GM21528 (cell line): ENCODE measurements around the gene TTN.
"Not testable (repeated sequence)": the region's sequence is repeated elsewhere in the genome, so short reads cannot be mapped to it uniquely, and the experiment has no call there.

Experiments used
- ATAC-seq: cut with Tn5 transposase; IDR thresholded peaks from one replicate; pipeline ENCODE4 v1.9.1; 2021; ENCODE audit warnings: mild to moderate bottlenecking, moderate library complexity; ENCODE audit not compliant: unreplicated experiment, low FRiP score

TTN gene

DNA sequence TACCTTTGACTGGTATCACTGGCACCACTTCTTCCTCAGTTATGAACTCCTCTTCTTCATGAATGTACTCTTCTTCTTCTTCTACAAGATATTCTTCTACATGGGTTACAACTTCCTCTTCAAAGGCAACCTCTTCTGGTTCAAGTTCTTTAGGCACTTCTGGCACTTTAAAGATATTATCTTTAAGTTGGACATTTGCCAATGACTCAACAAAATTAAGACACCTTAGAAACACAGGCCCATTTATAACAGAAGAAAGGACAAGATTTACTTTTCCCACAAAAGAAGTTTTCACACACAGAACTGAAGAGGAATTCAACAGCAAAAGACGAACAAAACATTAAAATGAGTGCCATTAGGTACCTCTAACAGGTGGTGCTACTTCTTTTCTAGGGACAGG is 127.3 kb downstream of the TTN start:
- no peak for ATAC-seq

DNA sequence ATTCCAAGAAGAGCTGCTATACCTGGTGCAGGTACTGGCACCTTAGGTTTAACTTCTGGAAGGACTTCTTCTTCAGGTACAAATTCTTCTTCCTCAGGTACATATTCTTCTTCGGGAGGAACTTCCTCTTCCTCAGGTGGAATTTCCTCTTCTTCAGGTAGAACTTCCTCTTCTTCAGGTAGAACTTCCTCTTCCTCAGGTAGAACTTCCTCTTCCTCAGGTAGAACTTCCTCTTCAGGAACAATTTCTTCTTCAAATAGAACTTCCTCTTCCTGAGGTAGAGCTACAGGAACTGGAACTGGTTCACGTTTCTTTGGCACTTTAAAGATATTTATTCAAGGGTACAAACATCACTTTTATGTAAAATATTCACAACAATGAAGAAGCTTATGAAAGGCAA is 129.6 kb downstream of the TTN start:
- ATAC-seq: no peak

DNA sequence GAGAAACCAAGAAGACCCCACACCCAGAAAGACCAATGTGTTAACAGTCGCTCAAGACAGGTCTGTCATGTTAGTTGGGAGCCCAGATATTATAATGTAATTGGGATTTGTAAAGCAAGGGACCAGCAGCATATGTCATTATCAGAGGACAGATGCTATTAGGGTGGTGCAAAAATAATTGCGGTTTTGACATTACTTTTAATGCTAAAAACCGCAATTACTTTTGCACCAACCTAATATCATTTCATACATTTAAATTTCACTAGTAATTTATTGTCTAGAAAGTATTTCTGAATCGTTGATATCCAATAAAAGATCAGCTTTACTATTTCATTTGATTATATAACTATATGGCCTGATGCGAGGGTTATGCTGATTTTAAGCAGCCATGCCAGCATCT is 131.2 kb downstream of the TTN start:
- no peak for ATAC-seq

DNA sequence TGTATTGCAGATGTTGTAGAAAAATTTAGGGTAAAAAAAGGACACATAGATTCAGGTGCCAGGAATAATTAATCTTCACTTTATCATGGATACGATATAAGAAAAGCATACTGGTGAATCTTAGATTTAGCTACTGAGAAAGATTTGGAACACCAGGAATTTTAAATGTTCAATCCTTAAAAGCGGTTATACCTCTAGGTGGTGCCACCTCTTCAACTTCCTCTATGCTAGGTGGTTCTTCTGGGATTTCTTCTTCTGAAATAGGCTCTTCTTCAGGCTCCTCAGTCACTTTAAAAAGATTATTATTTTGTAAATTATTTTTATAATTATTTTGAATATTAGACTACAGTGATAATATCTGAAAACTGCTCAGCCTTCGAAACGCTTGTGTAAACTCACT is 133.1 kb downstream of the TTN start:
- ATAC-seq: no peak

DNA sequence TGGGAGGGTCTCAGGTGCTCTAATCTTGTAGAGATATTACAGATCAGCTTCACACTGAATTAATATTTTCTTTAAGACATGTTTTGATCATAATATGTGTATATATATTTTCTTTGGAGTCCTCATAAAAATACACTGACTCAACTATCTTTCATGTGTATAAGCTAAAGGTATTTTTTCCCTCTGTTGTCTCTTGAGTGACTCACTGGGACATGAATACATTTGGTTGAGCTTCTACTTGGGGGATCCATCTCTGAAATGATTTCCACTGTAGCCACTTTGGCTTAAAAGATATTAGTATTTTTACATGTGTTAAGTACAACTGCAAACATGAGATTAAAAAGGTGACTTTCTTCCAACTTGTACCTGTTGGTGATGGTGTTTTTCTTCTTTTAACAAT is 140.8 kb downstream of the TTN start:
- no peak for ATAC-seq

DNA sequence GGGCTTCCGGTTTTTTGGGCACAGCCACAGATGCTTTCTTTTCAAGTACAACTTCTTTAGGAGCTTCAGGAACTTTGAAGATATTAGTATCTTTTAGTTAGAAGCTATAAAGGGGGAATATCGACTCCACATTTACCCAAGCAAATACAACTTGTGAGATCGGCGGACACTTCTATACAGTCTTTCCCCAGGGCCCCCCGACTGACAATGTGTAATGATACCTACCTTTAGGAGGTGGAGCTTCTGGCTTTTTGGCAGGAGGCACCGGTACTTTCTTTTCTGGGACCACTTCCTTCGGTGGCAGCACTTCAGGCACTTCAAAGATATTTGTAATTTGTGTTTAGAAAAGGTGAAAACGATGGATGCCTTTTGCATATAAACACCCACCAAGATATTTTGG is 148.7 kb downstream of the TTN start:
- not testable (repeated sequence) for ATAC-seq

DNA sequence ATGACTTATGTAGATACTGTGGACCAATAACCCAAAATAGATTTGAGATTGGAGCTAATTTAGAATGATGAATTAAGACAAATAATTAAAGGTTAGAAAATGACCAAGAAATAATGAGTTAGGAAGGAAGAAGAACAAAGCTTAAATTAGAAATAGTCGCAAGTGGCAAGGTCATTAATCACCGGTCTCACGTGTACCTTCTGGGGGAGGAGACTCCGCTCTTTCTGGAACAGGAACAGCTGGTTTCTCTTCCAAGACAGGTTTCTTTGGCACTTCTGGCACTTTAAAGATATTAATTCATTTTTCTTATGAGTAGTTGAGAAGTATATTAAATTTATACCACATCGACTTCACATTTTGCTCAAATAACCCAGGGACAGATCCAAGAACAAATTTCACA is 156.7 kb downstream of the TTN start:
- no peak for ATAC-seq

DNA sequence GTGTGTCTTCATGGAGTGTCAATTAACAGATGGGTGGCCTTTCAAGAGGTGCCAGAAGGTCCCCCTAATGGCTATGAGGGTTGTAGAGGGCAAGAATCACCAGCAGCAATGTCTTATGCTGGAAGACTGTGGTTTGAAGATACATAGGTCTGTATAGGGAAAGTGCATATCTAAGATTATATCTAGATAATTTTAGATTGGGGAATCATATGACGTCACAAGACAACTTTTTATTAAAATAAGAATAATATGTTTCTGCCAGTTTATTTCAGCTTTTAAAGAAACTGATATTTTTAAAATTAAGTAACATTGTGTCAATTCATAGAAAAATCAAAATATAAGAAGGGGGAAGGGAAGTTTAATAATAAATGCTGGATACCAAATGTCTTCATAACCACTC is 162.3 kb downstream of the TTN start:
- ATAC-seq: no peak

DNA sequence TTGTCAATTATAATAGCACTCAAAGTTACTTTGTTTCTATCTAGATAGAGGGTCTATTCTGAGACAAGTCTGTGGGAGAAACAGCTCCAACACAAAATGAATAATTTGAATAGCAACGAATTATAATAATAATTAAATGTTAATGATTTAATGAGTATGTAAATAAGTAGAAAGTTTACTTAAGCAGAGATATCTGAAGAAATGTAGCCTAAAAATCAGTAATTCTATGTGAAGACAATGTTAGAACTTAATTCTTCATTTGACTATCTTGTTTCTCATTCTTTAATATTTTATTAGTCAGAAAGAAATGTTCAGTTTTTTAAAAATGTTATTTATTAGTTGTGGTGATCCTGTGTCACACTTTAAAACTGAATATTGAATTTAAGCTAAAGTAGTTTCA is 165.7 kb downstream of the TTN start:
- no peak for ATAC-seq

DNA sequence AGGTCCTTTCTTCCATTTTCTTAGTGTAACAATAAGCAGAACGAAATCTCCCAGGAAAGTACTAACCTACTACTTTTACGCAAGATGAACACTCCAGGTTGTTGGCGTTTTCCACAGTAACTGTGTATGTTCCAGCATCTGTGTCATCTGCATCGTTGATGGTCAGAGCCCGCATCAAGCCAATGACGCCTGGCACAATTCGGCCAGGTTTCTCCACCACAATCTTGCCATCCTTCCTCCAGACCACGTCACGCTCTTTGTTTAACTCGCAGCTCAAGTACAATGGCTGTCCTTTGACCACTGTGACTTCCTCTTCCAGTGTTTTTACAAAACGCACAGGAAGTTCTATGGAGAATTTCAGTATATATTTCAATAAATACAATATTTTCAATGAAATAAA is 171.3 kb downstream of the TTN start:
- ATAC-seq: no peak

DNA sequence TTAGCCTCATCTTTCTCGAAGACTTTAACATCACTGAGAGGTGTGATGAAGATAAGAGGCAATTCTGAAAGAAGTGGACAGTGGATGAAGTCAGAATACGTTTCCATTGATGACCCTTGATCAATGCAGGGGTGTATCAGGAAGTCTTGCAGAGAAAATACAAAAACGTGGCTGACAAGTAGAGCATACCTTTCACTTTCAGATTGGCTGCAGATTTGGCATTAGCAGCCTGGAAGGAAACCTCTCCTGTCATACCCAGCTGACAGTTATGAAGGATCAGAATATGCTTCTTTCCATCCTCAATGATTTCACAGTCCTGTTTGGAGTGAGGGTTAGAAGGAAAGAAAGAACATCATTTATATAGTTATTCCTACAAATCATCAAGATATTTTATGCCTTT is 174.5 kb downstream of the TTN start:
- no peak for ATAC-seq

DNA sequence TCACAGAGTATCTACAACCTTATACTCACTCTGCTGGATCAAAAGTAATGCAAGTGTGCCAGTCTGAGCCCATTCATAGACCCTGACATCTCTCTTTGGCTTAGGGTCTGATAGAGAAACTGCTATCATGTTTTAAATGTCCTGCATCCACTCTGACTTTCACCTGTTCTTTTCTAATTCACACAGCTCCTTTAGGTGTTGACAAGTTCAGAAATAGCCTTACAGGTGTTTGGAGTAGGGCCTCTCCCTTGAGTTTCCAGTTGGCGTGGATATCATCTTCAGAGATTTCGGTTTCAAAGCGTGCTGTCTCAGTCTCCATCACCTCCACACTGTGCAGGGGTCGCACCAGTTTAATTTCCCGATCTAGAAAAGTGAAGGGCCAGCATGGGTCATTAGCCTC is 176.6 kb downstream of the TTN start:
- ATAC-seq: no peak

DNA sequence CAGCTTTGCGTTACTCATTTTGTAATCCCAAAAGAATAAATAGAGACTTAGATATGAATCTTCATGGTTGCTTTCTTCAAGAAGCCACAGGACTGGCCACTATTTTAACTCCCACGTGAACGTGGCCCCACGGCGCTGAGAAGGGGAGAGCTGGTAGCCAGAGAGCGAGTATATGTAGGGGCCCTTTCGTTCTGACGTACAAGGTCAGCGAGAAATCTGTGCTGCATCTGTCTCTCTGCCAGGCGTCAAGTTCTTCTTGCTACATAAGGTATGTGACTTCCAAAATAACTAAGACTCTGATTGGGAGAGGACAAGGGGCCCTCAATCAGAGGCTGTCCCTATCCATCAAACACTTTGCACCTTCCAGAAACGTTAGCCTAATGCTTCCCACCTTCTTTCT is 177.8 kb downstream of the TTN start:
- no peak for ATAC-seq

DNA sequence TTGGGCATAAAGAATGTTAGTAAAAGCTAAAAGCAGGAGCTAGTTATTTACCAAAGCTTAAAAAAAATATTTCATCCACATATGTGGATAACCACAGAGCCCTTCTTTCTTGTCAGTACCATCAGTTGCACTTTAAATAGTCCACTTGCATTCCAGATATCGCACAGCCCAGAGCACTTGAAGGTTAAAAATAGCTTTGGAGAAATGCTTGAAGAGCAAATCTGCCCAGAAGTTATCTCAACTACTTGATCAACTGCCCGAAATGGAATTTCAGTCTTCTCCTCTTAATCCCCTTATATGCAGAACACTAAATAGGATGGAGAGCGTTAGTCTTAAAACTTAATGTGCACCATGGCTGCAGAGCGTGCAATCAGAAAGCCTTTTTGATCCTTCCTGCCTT is 178.6 kb downstream of the TTN start:
- no peak for ATAC-seq

DNA sequence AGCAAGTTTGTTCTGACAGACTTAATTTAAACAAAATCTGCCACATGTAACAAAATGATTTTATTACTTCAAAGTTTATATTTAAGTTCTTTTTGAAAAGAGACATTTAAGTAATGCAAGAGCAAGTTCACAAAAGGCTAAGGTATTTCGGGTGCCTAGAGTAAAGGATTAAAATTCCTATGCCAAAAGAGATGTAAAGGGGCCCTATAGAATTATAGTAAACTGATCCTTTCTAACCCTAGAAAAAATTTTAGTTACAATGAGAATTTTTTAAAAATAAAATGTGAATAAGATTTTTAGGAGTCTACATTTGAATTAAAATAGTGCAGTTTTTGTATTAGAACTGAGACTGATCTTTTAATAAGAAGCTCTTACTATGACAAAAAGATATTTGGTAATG is 179.8 kb downstream of the TTN start:
- ATAC-seq: no peak

DNA sequence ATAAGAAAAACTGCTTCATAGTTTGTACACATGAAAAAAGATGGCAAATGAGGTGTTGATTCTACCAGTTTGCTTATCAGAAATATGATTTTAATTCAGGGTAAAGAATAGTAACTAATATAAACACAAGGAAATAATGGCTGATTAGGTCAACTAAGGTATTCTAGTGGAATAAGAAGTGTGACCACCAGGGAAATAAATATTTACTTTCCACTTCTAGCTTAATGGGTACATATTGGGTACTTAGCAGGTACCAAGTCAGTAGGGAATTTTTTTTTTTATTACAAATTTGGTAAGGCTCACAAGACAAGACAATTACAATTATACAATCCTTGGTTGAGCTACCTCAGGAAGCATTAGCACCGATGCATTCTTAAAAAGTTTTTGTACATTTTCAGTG is 191.3 kb downstream of the TTN start:
- no peak for ATAC-seq

DNA sequence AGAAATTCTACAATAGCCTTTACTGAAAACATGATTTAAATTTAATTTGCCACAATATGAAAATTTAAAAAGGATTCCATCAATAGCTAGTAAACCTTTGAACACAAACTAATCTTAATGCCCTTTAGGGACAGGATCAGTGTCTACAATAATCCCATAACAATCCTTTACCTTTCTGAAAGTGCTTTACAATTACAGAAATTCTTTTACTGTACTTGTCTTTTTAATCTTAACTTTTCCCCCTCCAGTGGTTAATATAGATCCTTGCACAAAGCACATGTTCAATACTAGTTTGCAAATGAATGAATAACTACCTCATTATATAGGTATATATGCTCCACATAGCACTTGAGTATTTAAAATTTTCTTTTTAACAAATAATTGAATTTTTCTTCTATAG is 204.3 kb downstream of the TTN start:
- no peak for ATAC-seq

DNA sequence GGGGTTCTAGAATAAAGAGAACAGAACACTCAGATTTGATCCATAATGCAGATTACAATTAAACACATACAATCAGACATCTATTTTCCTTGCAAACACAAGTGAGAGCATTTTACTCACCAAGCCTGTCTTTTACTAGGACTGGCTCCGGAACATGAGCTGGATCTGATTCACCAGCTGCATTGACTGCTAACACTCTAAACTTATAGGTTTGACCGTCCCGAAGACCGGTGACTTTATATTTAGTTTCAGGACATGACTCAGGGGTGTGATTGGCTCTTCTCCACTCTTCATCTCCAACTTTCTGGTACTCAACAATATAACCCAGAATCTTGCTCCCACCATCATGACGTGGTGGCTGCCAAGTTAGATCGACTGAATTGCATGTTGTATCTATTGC is 214.6 kb downstream of the TTN start:
- no peak for ATAC-seq

DNA sequence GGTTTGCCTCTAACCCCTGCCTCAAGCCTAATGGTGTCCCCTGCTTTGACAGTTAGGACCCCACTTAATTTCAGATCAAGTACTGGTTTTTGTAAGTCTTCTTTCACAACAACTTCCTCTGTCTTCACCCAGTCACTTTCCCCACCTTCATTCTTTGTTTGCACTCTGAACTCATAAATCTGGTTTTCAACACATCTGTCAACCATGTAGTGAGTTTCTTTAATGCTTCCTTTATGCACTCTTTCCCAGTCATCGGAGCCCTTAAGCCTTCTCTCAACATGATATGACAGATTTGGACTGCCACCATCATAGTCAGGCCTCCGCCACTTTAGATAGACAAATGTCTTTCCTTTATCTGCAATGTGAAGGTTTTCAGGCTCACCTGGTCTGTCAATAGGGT is 217.9 kb downstream of the TTN start:
- ATAC-seq: no peak

DNA sequence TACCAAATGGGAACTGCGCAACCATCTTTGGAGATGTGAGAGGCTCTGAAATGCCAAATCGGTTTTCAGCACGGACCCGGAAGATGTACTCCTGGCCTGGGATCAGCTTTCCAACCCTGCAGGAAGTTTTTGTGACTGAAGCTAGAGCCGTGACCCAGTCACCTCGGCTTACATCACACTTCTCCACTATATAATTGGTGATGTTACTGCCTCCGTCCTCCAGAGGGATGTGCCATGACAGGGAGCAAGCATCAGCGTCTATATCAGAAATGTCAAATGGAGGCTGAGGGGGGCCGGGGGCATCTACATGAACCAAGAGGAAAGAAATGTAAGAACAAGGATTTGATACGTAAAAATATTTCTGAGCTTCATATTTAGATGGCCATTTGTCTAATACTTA is 222.6 kb downstream of the TTN start:
- no peak for ATAC-seq

DNA sequence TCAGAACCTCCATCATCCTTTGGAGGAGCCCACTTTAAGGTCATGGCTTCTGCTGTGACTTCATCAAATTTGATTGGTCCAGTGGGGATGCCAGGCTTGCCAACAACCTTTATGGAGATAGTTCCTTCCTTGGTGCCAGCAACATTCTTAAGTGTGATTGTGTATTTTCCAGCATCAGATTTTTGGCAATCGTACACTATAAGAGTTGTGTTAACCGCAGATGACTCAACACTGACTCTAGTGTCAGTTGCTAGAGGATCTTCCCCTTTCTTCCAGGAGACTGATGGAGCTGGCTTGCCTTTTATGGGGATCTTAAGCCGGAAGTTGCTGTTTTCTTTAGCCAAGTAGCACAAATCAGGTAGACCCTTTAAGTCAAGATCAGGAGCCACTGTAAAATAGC is 228.2 kb downstream of the TTN start:
- no peak for ATAC-seq

DNA sequence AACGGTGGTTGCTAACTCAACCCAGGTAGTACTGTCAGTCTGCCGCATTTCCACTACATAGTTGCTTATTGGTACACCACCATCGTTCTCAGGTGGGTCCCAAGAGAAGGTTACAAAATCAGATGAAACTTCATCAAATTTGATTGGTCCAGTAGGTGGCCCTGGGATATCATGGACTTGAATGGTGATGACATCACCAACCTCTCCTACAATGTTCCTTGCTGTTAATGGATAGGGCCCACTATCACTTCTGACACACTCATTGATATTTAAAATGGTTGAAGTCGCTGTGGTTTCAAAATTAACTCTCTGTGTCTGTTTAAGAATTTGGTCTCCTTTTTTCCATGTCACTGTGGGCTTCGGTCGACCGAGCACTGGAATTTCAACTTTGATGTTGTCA is 232.4 kb downstream of the TTN start:
- ATAC-seq: no peak

DNA sequence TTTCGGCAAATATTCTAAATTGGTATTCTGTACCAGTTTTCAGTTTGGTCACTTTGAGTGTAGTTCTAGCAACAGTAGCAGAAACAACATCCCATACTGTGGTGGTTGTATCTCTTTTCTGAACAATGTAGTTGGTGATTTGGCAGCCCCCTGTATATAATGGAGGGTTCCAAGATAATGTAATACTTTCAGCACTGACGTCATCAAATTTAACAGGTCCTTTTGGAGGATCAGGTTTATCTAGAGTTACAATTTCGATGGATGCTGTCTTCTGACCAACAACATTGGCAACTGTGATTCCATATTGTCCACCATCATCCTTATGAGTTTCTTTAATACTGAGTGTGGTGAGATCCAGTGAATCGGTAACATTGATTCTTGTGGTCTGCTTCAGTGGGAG is 239.0 kb downstream of the TTN start:
- ATAC-seq: no peak

DNA sequence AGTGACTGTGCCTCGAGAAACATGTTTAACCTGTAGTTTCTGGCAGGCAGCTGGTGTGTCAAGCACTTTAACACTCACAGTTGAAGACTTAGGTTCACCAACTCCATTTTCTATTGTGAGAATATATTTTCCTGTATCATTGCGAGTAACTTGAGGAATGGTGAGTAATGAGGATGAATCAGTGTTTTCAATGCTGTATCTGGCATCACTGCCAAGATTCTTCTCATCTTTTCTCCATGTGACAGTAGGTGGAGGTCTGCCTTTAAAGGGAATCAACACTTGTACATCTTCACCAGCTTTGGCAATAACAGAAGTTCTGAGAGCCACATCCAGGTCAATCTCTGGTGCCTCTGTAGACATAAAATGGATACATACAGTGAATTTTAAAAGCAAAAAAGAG is 254.2 kb downstream of the TTN start:
- no peak for ATAC-seq
